NB4 (cell line): ENCODE results near the gene RHEBL1.

Experiments
- DNase-seq: peaks from one replicate; pipeline ENCODE4 v3.0.0; 2010; ENCODE audit warnings: low read depth
- H3K4me3 ChIP-seq: one replicate; pipeline ENCODE4 v1.5.1; 2011; ENCODE audit warnings: mild to moderate bottlenecking, low read depth, low read length, moderate library complexity
- CTCF ChIP-seq: IDR thresholded peaks from one replicate; pipeline ENCODE4 v1.5.1; 2012; ENCODE audit warnings: low read depth, low read length
- MYC ChIP-seq: IDR thresholded peaks from 2 replicates; pipeline ENCODE4 v1.6.1; 2011; ENCODE audit warnings: low read depth, low read length
- POLR2A ChIP-seq: IDR thresholded peaks from 2 replicates; pipeline ENCODE4 v1.6.1; 2011; ENCODE audit warnings: mild to moderate bottlenecking; ENCODE audit not compliant: insufficient read length; ENCODE audit errors: extremely low read depth
- TF ChIP-seq, protein P1 (sequence below): IDR thresholded peaks from 2 replicates; pipeline ENCODE4 v1.6.1; 2011; ENCODE audit warnings: low read depth, low read length

RHEBL1 gene

DNA sequence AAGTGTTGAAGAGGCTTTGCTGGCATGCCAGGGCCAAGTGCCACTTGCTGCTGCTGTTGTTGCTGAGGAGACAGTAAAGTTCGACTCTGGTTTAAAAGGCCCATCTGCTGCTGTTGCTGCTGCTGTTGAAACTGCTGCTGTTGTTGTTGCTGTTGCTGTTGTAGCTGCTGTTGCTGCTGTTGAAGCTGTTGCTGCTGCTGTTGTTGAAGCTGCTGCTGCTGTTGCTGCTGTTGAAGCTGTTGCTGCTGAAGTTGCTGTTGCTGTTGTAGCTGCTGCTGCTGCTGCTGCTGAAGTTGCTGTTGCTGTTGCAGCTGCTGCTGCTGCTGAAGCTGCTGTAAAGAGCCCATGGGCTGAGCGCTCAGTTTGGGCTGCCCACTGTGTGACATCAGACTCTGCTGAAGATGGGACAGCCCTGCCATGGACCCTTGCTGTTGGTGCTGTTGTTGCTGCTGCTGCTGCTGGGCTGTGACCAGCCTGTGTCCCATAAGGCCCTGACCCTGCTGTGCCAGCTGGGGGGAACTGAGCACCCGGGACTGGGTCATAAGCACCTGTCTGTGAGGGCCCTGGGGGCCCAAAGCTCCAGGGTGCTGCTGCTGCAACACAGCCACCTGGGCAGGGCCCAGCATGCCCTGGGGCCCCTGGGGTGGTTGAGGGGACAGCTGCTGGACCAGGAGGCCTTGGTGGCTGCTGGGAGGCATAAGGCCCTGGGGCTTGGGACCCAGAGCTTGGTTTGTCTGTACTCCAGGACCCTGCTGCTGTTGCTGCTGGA, 36.9 kb downstream of the RHEBL1 start:
- no peak for DNase-seq

DNA sequence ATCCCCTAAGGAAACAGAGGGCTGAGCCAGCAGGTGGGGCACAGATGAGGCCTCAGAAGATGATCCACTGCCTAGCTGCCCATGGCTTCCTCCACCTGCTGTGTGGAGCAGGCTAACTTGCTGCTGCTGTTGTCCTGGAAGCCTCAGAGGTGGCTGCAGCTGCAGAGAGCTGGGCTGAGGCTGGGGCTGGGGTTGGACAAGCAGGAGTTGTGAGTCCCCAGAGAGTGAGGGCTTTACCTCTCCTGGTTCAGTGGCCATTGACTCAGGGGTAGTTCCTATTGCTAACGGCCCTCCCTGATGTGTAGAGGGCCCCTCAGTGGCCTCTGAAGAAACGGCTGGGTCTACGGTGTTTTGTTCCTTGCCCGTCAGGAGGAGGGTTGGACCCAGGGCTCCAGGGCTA, 37.5 kb downstream of the RHEBL1 start:
- no peak overlapping the region for H3K4me3 ChIP-seq
- TF ChIP-seq, protein P1, sequence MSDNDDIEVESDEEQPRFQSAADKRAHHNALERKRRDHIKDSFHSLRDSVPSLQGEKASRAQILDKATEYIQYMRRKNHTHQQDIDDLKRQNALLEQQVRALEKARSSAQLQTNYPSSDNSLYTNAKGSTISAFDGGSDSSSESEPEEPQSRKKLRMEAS = no peak
- TF ChIP-seq CTCF = peak; percentile 22
- peak; percentile 95 for DNase-seq

More for the DNA sequence above, 36.9 kb downstream of the RHEBL1 start:
- TF ChIP-seq MYC (no peak), CTCF (no peak), POLR2A (no peak)
- TF ChIP-seq, protein P1 = no peak
- no peak overlapping the region for H3K4me3 ChIP-seq

- no peak for TF ChIP-seq POLR2A
- TF ChIP-seq MYC = no peak
- TF ChIP-seq, protein P1 = no peak
- no peak for TF ChIP-seq CTCF
- no peak for DNase-seq
- no peak overlapping the region for H3K4me3 ChIP-seq
These were observed 38.1 kb downstream of the RHEBL1 start for GRCh38 chr12:49031573-49032161.

DNA sequence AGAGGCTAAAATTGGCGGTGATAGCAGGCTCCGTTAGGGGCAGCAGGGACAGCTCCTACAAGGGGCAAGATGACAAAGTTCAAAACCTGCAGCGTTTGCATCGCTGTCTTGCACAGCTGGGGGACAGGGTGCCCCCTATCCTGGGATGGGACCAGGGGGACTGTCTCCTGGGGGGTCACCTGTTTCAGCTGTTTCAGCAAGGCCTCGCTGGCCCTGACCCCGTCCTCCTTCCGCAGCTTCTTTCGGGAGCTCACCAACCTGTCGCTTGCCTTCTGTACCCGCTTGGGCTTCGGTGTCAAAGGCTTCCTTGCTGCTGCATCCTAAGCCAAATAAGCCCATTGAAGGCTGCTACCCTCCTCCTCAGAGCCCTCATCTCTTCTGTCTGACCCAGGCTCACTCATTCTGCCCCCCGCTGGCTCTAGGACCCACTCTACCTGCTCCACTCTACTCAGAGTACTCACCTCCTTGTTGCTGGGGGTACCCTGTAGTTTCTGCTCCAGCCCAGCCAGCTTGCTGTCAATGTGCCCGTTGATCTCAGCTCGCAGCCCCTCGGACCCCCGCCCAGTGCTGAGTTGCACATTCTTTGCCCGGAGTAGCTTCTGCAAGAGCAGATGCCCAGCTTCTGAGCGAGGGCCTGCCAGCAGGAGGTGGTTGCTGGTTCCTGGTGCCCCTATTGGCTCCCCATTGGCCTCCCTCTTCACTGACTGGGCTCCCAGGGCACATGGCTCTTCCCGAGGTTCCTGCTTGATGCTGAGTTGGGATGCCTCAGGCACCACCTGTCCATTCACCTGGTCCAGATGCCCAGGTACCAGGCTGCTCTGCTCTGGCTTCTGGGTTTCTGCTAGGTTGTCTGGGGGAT, 38.8 kb downstream of the RHEBL1 start:
- TF ChIP-seq CTCF (no peak), POLR2A (no peak), MYC (no peak)
- TF ChIP-seq, protein P1 = no peak
- no peak overlapping the region for H3K4me3 ChIP-seq
- no peak for DNase-seq

- H3K4me3 ChIP-seq = no peak overlapping the region
- DNase-seq = no peak
- TF ChIP-seq CTCF = no peak
- TF ChIP-seq, protein P1 = no peak
- TF ChIP-seq POLR2A = no peak
- TF ChIP-seq MYC = no peak
These were observed 39.7 kb downstream of the RHEBL1 start for GRCh38 chr12:49030119-49030518.
